Pancreas (tissue), 10 donors: Measurements from ENCODE around the gene NECTIN1. TPM values are rescaled to one million over a fixed set of nuclear protein-coding genes. Genes with fewer than 3 reads are reported as not detected.

ENCODE experiments used
- ATAC-seq, 4 donors: fragments of 200-7000 bp; cut with Tn5 transposase; one replicate each; pipeline versions ENCODE4 v1.8.0 to v1.9.1; 2020; ENCODE audit warnings: mild to moderate bottlenecking in 4 of 4, moderate library complexity in 4 of 4
- DNase-seq, 6 donors: peaks; one replicate each; pipeline ENCODE4 v3.0.0-alpha.2; 2020
- FAIRE-seq: peaks from 2 replicates; lab custom pipeline; 2012; peaks lifted over from hg19 to GRCh38; lab: Jason Lieb, UNC
- H3K27ac ChIP-seq, 4 donors: fragments of 200-600 bp; sonication (generic); 1 replicate in 3 of 4; 2 replicates in 1 of 4; pipeline versions ENCODE4 v1.5.0 to v1.8.0; 2020
- H3K27me3 ChIP-seq, 4 donors: fragments of 200-600 bp; one replicate each; pipeline ENCODE4 v1.8.0; 2021
- H3K36me3 ChIP-seq, 3 donors: fragments of 200-600 bp; sonication (generic) in 1 of 3; one replicate each; pipeline versions ENCODE4 v1.5.0 to v1.8.0; 2020 to 2021
- H3K4me1 ChIP-seq, 3 donors: fragments of 200-600 bp; one replicate each; pipeline ENCODE4 v1.8.0; 2021
- H3K4me3 ChIP-seq, 4 donors: fragments of 200-600 bp; sonication (generic) in 2 of 4; one replicate each; pipeline versions ENCODE4 v1.5.0 to v1.8.0; 2020 to 2021
- H3K9me3 ChIP-seq, 4 donors: fragments of 200-600 bp; one replicate each; pipeline ENCODE4 v1.8.0; 2021
- WGBS, 2 donors: extraction: QIAGEN DNeasy Blood & Tissue Kit; methylation state at CpG; one replicate each; pipeline ENCODE4 v1.1.7; 2013; 5-methylcytosine and 5-hydroxymethylcytosine counted together
- intact Hi-C, 3 donors: fragments of 100-400 bp; cut with DNase I; formaldehyde crosslinking; loops; one replicate each; pipeline versions ENCODE4 v1.11.1 to v1.14.2; 2022
- polyA plus RNA-seq, 2 donors: library from polyadenylated mRNA; stranded (reverse); fragments of 200-250 nt; gene quantifications; one replicate each; pipeline ENCODE4 v1.2.3, GENCODE V29; 2013
- total RNA-seq, 6 donors: library from RNA; stranded (reverse); fragmentation: NEBNext Ultra II Directional in 4 of 6; extraction: Animal tissue kit (Norgen Biotek cat#: 25700) in 4 of 6; gene quantifications; one replicate each; pipeline versions ENCODE4 v1.2.1 to v1.2.4, GENCODE V29; 2021 to 2023
- TF ChIP-seq, protein P1 (sequence below), 4 donors: fragments of 200-600 bp; sonication (generic) in 3 of 4; IDR thresholded peaks; one replicate each; pipeline versions ENCODE4 v1.5.0 to v1.8.0; 2021; ENCODE audit warnings: antibody characterized with exemption in 4 of 4
- donor health status: healthy with polysubstance abuse.
- donor health status: DM: no; HTN: no; CAD: no; lungs with moderate emphysema.
- donor health status: DM: no; HTN: no; CAD: no.
- donor health status: control.
- donor health status: control.
- donor health status: Bipolar disorder and iron deficiency.
- donor health status: DM: yes; HTN: yes; CAD: no.
- donor health status: DM: no; HTN: no; CAD: no.
- donor health status: DM: no; HTN: no; CAD: no.
- donor health status: DM: yes; HTN: yes; CAD: no.

The NECTIN1 gene
- total and polyA plus RNA-seq, 8 donors = 7.9 to 24.7 (median 19.0) TPM

DNA sequence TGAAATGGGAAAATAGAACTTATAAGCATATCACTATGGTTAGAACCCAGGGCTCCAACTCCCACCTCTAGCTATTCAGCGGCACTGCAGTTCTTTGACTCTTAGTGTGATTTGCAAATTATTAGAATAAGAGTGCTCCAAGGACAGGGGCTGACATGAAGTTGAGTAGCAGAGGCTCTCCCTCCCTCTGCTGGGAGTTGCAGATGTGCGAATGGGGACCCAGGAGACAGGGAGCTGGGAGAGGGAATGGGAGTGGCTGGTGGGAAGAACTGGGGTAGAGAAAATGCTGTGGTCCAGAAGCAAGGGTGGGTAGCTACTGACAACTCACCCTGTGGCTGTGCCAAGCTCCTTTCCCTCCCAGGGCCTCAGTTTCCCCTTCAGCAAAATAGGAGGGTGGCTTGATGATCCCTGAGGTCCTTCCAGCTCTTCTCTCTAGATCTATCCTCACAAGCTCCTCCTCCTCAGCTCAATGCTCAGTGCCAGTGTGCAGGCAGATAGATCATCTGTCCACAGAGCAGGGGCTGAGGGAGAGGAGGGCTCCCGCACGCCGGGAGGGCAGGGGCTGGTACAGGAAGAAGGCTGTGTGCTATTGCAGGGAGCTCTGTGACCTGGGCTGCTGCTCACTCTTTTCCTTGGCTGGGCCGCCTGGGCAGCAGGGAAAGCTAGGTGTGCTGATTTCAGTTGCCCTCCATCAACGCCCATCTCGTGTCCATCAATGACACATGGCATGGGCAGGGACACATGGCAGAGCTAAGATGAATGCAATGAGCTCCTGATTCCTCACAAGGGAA, 99.0 kb downstream of the NECTIN1 start:
- Histone ChIP-seq H3K9me3 (no peaks in the 10 kb centered on the region), H3K27me3 (no peaks in the 10 kb centered on the region), H3K36me3 (no peaks in the 10 kb centered on the region), H3K4me1 (no peaks in the 10 kb centered on the region), H3K27ac (no peak overlapping the region), H3K4me3 (no peak overlapping the region)
- TF ChIP-seq, protein P1, sequence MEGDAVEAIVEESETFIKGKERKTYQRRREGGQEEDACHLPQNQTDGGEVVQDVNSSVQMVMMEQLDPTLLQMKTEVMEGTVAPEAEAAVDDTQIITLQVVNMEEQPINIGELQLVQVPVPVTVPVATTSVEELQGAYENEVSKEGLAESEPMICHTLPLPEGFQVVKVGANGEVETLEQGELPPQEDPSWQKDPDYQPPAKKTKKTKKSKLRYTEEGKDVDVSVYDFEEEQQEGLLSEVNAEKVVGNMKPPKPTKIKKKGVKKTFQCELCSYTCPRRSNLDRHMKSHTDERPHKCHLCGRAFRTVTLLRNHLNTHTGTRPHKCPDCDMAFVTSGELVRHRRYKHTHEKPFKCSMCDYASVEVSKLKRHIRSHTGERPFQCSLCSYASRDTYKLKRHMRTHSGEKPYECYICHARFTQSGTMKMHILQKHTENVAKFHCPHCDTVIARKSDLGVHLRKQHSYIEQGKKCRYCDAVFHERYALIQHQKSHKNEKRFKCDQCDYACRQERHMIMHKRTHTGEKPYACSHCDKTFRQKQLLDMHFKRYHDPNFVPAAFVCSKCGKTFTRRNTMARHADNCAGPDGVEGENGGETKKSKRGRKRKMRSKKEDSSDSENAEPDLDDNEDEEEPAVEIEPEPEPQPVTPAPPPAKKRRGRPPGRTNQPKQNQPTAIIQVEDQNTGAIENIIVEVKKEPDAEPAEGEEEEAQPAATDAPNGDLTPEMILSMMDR (IDR thresholded peaks at IDR 0.05) = no peak
- DNase-seq (no peak), FAIRE-seq (no peak), ATAC-seq (no peak)
- 73 to 74% methylated on average over 8 of the region's 8 CpGs for WGBS, 2 donors
- intact Hi-C loops = no loop called here

DNA sequence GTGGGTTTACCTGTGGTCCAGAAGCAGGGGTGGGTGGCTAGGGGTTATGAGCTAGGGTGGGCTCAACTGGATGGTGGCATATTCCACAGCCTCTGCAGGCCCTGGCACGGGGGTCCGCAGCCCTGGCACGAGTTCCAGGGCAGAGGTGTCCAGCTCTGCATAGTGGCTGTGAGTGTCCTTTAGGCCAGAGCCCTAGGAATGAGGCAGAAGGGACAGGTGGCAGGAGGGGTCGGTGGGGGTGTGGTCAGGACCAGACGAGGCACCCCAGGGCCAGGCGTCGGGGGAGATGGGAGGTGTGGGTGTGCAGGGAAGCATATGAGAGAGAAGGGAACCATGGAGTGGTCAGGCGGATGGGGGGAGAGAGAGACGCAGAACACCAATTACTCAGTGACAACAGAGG, 99.9 kb downstream of the NECTIN1 start:
- H3K27ac ChIP-seq = no peak overlapping the region
- 64 to 75% methylated on average over 8 of the region's 9 CpGs for WGBS, 2 donors
- ATAC-seq (no peak), FAIRE-seq (no peak), DNase-seq (no peak)
- H3K27me3 ChIP-seq = no peaks in the 10 kb centered on the region
- no peaks in the 10 kb centered on the region for H3K4me1 ChIP-seq
- TF ChIP-seq, protein P1 (IDR thresholded peaks at IDR 0.05) = no peak
- H3K36me3 ChIP-seq = no peaks in the 10 kb centered on the region
- H3K9me3 ChIP-seq = no peaks in the 10 kb centered on the region
- H3K4me3 ChIP-seq = no peak overlapping the region
- intact Hi-C loops = no loop called here

DNA sequence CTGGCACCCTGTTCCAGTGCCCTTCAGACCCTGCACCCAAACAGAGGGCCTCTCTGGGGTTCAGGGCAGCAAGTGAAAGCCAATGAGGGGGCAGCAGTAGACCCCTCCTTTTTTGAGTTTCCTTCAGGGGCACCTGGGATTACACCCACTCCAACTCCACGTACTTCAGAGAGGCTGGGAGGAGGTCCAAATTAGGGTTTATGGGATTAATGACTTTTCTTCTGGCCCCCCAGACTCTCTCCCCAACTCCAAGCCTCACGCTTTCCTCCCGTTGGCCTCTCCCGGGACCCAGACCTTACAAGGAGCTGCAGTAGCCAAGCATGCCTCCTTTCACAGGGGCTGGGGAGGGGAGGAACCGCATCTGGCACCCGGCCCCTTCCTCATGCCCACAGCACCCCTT, 101.7 kb downstream of the NECTIN1 start:
- no peaks in the 10 kb centered on the region for H3K4me1 ChIP-seq
- H3K9me3 ChIP-seq = no peaks in the 10 kb centered on the region
- intact Hi-C loops = no loop called here
- no peak overlapping the region for H3K4me3 ChIP-seq
- DNase-seq (no peak), FAIRE-seq (no peak), ATAC-seq (no peak)
- 69 to 82% methylated on average over 6 of the region's 6 CpGs for WGBS, 2 donors
- H3K36me3 ChIP-seq = no peaks in the 10 kb centered on the region
- H3K27ac ChIP-seq = no peak overlapping the region
- no peaks in the 10 kb centered on the region for H3K27me3 ChIP-seq
- TF ChIP-seq, protein P1 (IDR thresholded peaks at IDR 0.05) = no peak

DNA sequence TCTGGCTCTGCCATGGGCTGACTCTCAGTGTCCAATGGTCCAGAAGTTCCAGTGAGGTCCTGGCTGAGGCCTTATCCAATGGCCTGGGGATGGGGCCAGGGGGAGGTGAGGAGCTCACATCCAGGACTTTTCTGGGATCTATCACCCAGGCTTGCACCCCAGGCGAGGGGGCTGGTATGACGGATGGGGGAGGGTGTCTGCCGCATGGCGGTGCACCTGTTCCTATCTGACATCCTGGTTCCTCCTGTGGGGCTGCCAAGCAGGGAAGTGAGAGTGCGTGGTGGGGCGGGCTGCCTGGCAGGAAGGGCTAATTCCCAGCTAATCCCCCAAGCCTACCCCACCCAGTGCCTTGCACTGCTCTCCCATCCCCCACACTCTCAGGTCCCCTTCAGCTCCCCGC, 102.1 kb downstream of the NECTIN1 start:
- DNase-seq (no peak), FAIRE-seq (no peak), ATAC-seq (no peak)
- intact Hi-C loops = no loop called here
- WGBS, 2 donors = 72 to 87% methylated on average over 7 of the region's 7 CpGs
- Histone ChIP-seq H3K4me3 (no peak overlapping the region), H3K4me1 (no peaks in the 10 kb centered on the region), H3K9me3 (no peaks in the 10 kb centered on the region), H3K27ac (no peak overlapping the region), H3K27me3 (no peaks in the 10 kb centered on the region), H3K36me3 (no peaks in the 10 kb centered on the region)
- TF ChIP-seq, protein P1 (IDR thresholded peaks at IDR 0.05) = no peak

DNA sequence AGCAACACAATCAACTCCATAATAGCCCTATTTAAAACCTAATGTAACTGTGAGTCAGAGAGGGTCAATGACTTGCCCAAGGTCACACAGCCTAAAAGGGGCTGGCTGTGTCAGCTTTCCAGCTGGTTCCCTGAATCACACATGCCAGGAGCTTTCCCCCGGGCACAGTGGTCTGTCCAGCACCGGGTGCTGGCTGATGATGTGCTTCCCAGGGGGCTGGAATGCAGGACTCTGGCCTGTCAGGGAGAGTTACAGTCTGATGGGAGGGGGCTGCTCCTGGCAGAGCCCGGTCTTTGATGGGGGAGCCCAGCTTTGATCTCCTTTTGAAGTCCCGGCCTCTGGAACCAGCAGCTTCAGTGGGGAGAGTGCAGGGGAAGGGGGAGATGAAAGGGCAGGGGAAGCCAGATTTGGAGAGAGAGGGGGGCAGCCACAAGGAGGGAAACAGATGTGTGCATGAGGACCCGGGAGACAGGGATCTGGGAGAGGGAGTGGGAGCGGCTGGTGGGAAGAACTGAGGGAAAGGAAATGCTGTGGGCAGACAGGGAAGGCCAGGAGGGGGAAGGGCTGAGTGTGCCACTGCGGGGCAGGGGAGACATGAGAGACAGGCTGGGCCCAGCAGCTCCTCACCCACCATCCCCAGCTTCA, 102.7 kb downstream of the NECTIN1 start:
- no peaks in the 10 kb centered on the region for H3K9me3 ChIP-seq
- no peak overlapping the region for H3K4me3 ChIP-seq
- no peak for DNase-seq
- no peak for FAIRE-seq
- no peak for ATAC-seq
- TF ChIP-seq, protein P1 (IDR thresholded peaks at IDR 0.05) = no peak
- H3K4me1 ChIP-seq = no peaks in the 10 kb centered on the region
- no peaks in the 10 kb centered on the region for H3K27me3 ChIP-seq
- 60 to 64% methylated on average over 7 of the region's 7 CpGs for WGBS, 2 donors
- no peaks in the 10 kb centered on the region for H3K36me3 ChIP-seq
- intact Hi-C loops = no loop called here
- H3K27ac ChIP-seq = no peak overlapping the region
